Stimulated activated CD4-positive, alpha-beta T cell treated with anti-CD3 and anti-CD28 coated beads, Interleukin-15, amount 100 ng/mL, for 48 hours (primary cell): ENCODE measurements around the gene TSPAN5.

Experiments
- DNase-seq, 2 donors: peaks; one replicate each; pipeline ENCODE4 v3.0.0-alpha.2; 2020; ENCODE audit warnings: low read depth in 2 of 2

TSPAN5 gene

GRCh38 chr4:98673288-98673644 is 14.9 kb upstream of the TSPAN5 start:
- no peak for DNase-seq

- no peak for DNase-seq
Observed at GRCh38 chr4:98672583-98673287, 14.3 kb upstream of the TSPAN5 start.

DNA sequence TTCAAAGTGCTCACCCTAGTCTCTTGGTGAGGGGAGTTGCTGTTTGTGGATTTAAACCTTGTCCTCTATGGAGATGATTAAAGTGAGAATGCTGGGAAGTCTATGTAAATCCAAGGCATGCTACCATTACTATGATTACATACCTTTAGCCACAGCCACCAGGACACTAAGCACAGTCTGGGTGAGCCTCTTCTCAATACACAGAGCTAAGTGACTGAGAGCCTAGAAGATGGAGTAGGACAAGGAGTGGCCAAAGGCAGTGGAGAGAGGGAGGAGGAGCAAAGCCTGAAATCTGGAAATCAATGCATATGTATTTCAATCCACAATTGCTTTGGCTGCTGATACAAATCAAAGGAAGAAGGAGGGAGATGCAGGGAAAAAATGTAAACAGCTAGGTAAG is 12.7 kb upstream of the TSPAN5 start:
- DNase-seq, result no peak

DNA sequence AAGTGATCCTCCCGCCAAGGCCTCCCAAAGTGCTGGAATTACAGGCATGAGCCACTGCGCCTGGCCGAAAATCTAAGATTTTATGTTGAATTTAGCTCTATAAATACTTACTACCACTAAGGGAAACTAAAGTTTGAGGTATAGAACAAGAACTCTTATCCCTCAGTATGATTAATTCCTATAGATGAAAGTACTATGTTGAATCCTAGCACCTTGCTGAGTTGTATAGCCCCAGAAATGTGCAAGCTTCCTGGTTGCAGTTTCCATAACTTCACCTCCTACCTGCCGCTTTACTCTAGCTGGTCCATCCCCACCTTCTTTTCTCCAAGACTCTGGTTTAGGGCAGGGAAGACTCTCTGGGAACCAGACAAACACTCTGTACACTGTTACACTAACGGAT is 11.8 kb upstream of the TSPAN5 start:
- no peak for DNase-seq

DNA sequence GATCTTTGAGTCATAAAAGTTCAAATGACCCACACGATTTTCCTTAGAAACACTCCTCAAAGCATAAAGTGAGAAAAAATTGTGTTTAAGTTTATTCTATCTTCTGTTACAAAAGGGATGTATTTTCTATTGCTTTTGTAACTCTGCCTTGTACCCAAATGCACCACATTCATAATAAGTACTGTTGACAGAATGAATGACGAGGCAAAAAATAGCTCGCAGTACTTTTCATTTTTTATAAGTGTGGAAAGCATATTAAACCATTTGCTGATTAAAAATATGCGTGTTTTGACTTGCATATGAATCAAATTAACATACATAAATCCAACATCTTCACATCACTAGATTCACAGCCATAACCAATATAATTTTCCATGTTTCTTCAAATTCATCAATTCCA is 11.2 kb upstream of the TSPAN5 start:
- DNase-seq, result no peak

DNA sequence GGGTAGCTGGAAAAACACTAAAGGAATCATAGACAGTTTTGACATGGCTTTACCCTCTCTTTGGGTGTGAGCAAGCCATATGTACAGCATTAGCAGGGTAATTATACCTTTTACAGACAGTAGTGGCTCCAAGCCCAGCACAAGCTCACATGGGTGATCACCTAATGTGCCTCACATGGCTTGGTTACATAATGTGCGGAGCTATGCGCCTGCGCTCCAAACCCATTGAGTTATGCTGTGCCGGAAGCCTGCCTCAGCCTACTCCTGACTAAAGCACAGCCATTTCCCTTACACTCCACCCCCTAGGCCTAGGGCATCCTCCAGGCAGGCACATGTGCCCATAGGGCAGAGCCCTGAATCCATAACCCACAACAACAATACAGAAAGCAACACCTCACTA is 6.5 kb upstream of the TSPAN5 start:
- DNase-seq, result no peak

GRCh38 chr4:98663226-98664006 is 5.0 kb upstream of the TSPAN5 start:
- DNase-seq, result peak; percentile 58 to 63

DNA sequence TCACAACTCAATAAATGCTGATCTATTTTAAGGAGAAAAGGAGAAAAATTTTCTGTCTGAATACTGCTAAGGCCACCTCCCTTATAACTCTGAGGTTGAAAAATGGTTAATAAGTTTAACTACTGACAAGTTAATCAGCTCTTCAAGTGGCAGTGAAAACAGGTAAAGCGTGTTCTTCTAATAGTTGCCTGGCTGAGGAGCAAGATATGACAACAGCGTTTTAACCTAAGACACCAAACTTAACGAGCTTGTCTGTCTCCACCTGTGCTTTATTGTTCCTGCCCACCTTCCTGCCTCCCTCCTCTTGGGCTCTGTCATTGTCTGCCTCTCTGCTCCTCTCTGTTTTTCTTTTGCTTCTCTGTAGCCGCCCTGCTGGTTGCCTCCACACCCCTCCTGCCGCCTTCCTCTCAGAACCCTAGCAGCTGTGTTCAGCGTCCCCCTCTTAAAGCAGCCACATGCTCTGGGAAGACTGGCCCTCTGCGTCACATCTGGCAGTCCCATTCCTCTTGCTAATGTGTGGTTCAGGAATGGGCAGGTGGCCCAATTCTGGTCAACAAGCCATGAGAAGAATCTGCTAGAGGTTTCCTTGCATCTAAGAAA is 4.3 kb upstream of the TSPAN5 start:
- DNase-seq, result peak in 1 of 2 donors; percentile 26

GRCh38 chr4:98662055-98662453 is 3.6 kb upstream of the TSPAN5 start:
- DNase-seq, result no peak

GRCh38 chr4:98661371-98662054 is 3.1 kb upstream of the TSPAN5 start:
- DNase-seq, result no peak

- DNase-seq, result no peak
Observed at GRCh38 chr4:98659741-98660462, 1.5 kb upstream of the TSPAN5 start.

GRCh38 chr4:98659106-98659592 is 738 bp upstream of the TSPAN5 start:
- DNase-seq, result no peak

DNA sequence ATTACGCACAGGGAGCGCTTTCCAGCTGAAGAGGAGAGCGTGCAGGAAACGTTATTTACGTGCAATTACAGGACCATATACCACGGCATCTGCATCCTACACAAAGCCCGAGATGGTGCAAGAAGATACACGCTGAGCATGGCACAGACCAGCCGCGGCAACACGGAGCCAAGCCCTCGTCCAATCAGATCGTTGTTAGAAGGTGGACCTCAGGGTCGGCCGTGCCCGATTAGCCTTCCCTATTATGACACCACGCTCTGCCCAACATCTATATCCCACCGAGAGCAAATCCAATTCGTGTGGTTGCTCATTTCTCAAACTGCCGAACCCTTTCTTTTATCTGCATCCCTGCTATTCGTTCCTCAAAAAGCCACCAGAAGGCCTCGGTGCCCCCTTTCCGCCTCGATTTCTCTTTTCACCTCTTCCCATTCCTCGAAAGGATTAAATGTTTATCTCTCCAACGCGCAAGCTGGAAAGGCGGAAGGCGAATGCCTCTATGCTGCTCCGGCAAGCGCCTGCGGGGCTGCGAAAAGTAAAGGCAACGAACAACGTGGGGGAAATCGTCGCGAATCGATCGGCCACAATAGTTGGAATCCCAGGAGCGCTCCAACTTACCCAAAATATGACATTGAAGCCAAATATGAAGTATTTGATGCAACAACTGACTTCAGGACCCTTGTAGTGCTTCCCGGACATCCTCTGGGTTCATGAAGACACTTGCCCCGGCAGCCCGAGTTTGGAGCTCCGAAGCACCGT is 702 bp downstream of the TSPAN5 start:
- DNase-seq, result peak in 1 of 2 donors; percentile 31

DNA sequence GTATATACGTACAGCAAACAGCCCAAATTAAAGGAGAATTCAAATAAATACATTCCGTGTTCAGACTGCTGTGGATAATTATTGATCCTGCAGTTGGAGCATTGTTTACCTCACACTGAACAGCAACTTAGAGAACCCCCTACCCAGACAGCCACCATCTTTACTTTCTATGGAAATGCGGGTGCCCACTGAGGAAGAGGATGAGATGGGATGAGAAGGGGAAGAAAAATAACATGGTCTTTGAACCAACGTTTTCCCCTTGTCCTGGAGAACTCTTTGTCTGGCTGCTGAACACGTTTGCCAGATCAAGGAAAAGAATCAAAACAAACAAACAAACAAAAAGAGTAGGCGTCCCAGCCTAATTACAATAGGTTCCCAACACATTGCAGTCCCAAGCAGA is 1.5 kb downstream of the TSPAN5 start:
- no peak for DNase-seq

DNA sequence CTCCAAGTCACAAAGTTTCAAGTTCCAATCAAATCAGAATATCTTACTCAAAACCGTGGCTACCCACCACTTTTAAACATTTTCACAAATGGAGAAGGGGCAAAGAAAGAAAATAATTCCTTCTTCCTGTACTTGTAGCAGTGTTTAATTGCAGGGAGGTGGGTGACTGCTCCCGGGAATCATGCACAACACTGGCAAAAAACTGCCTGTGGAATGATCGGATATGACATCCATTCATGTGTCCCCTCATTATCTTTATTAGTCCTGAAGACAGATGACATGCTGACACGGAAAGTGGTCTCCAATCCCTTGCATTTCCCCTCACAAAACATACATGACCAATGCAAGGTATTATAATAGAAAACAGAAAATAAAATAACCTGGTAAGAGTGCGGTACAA is 2.0 kb downstream of the TSPAN5 start:
- no peak for DNase-seq

GRCh38 chr4:98653890-98654867 is 4.2 kb downstream of the TSPAN5 start:
- DNase-seq, result no peak

GRCh38 chr4:98652996-98653395 is 5.4 kb downstream of the TSPAN5 start:
- DNase-seq, result no peak

DNA sequence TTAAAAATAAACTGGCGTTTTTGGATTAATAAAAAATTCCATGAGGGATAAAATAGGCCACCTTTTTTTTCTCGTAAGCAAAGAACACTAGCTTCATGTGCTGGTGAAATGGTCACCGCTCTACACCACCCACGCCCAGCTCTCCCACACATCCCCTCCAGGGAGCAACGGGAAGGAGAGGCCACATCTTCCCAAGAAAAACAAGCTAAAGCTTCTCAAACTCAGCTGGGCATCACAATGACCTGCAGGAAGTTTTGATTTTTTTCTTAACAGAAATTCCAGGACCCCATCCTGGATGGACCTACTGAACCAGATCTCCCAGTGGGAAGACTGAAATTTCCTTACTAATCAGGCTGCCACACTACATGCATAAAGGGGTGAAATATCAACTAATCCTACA is 9.8 kb downstream of the TSPAN5 start:
- no peak for DNase-seq

- DNase-seq, result no peak
Observed at GRCh38 chr4:98646422-98646821, 12.0 kb downstream of the TSPAN5 start.

- DNase-seq, result no peak
Observed at GRCh38 chr4:98645527-98645926, 12.9 kb downstream of the TSPAN5 start.
